Heart left ventricle (tissue), 13 donors: ENCODE measurements around the gene PATJ.

ENCODE experiments used
- POLR2A ChIP-seq, 2 donors: fragments of 450-650 bp; IDR thresholded peaks; one replicate each; pipeline ENCODE4 v1.6.1; 2017; ENCODE audit warnings: antibody characterized with exemption in 2 of 2, mild to moderate bottlenecking in 2 of 2, moderate library complexity in 2 of 2
- TF ChIP-seq, protein P1 (sequence below), 12 donors: fragments of 200-600 bp; sonication (generic) in 4 of 12; IDR thresholded peaks; one replicate each; pipeline versions ENCODE4 v1.5.0 to v1.8.0; 2018 to 2022; ENCODE audit warnings: antibody characterized with exemption in 12 of 12, mild to moderate bottlenecking in 5 of 12
- donor health status: ischemic (EF 13 %, LVEDD 7.1; RV severe dilation, severe dysfunction).
- donor health status: DM: no; HTN: yes; CAD: no.
- donor health status: DM: no; HTN: no; CAD: no.
- donor health status: ischemic (EF 25% LVEDD 6.9; RV normal size, moderate dysfunction).
- donor health status: ischemic (EF 25% LVEDD 5.7; RV mildly dilated, moderate dysfunction).
- donor health status: ischemic (EF 35%, LVEDD 5.7; RV mildly dilated, moderate dysfunction).
- donor health status: nonischemic (EF 11% LVEDD 7.7; RV severe dilation, severe dysfunction).
- donor health status: DM: yes; HTN: yes; CAD: no.
- donor health status: PGD.
- donor health status: ischemic (EF 29% LVEDD 5.4; RV normal size, mild dysfunction).
- donor health status: nonischemic (EF 23%, LVEDD 6.1; RV moderate dilation, normal function).

DNA sequence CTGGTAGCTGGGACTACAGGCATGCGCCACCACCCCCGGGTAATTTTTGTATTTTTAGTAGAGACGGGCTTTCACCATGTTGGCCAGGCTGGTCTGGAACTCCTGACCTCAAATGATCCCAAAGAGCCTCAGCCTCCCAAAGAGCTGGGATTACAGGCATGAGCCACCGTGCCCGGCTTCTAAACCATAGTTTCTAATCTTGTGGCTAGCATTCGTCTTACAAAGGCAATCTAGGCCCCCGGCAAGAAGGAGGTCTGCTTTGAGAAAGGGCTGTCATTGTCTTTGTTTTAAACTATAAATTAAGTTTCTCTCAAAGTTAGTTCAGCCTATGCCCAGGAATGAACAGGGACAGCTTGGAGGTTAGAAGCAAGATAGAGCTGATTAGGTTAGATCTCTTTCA, 442.1 kb downstream of the PATJ start:
- TF ChIP-seq, protein P1, sequence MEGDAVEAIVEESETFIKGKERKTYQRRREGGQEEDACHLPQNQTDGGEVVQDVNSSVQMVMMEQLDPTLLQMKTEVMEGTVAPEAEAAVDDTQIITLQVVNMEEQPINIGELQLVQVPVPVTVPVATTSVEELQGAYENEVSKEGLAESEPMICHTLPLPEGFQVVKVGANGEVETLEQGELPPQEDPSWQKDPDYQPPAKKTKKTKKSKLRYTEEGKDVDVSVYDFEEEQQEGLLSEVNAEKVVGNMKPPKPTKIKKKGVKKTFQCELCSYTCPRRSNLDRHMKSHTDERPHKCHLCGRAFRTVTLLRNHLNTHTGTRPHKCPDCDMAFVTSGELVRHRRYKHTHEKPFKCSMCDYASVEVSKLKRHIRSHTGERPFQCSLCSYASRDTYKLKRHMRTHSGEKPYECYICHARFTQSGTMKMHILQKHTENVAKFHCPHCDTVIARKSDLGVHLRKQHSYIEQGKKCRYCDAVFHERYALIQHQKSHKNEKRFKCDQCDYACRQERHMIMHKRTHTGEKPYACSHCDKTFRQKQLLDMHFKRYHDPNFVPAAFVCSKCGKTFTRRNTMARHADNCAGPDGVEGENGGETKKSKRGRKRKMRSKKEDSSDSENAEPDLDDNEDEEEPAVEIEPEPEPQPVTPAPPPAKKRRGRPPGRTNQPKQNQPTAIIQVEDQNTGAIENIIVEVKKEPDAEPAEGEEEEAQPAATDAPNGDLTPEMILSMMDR (IDR thresholded peaks at IDR 0.05) = no peak
- no peak for TF ChIP-seq POLR2A (IDR thresholded peaks at IDR 0.05)
